GM21737 (cell line): ENCODE results near the gene CYP2W1.
"Not testable (repeated sequence)": the region's sequence is repeated elsewhere in the genome, so short reads cannot be mapped to it uniquely, and the experiment has no call there.

ENCODE experiments used
- ATAC-seq: cut with Tn5 transposase; IDR thresholded peaks from one replicate; pipeline ENCODE4 v1.9.1; 2021; ENCODE audit warnings: mild to moderate bottlenecking, moderate library complexity; ENCODE audit not compliant: unreplicated experiment

The CYP2W1 gene

GRCh38 chr7:996079-996872 lies 13.3 kb downstream of the CYP2W1 start:
- ATAC-seq, result no peak

- ATAC-seq, result no peak
Observed at GRCh38 chr7:997404-998395, 14.7 kb downstream of the CYP2W1 start.

- peak; percentile 4 for ATAC-seq
Observed at GRCh38 chr7:999149-999879, 16.3 kb downstream of the CYP2W1 start.

- ATAC-seq, result peak; percentile 55
Observed at GRCh38 chr7:999941-1000935, 17.3 kb downstream of the CYP2W1 start.

- not testable (repeated sequence) for ATAC-seq
Observed at GRCh38 chr7:1001069-1001770, 18.2 kb downstream of the CYP2W1 start.

GRCh38 chr7:1002026-1002425 lies 19.0 kb downstream of the CYP2W1 start:
- ATAC-seq, result not testable (repeated sequence)

DNA sequence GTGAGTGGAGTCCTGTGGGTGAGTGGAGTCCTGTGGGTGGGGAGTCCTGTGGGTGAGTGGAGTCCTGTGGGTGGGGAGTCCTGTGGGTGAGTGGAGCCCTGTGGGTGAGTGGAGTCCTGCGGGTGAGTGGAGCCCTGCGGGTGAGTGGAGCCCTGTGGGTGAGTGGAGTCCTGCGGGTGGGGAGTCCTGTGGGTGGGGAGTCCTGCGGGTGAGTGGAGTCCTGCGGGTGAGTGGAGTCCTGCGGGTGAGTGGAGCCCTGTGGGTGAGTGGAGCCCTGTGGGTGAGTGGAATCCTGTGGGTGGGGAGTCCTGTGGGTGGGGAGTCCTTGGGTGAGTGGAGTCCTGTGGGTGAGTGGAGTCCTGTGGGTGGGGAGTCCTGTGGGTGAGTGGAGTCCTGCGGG lies 19.5 kb downstream of the CYP2W1 start:
- ATAC-seq, result not testable (repeated sequence)

DNA sequence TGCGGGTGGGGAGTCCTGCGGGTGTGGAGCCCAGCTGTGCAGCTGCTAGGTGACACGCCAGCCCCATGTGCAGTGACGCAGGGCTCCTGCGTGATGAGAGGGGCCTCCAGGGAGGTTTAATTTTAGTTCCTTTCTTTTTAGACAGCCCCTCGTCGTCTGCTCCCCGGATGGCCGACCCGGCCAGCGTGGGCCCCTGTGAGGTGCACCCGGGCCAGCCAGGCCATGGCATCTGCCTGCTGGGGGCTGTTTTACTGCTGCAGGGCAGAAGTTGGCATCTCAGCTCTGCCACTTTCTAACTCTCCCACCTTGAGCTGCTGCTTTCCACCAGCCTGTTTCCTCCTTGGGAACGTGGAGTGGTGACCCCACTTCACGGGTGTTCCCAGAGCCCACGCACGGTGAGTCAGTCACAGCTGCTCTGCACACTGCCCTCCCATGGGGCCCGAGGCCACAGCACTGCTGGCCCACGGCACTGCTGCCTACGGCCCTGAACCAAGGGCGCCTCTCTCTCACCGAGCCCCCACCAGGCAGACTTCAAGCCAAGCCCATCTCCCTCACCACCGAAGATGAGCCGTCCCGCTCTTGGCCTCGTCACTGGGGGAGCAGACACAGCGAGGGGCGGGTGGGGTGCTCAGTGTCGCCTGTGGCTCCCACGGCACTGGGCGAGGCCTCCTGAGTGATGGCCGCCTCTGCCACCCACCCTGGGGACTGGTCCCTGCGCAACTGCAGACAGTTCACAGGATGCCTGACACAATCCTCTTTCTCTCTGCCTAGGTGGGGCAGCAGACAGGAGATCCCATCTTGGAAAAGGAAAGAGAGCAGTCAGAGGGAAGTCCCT lies 21.3 kb downstream of the CYP2W1 start:
- no peak for ATAC-seq

DNA sequence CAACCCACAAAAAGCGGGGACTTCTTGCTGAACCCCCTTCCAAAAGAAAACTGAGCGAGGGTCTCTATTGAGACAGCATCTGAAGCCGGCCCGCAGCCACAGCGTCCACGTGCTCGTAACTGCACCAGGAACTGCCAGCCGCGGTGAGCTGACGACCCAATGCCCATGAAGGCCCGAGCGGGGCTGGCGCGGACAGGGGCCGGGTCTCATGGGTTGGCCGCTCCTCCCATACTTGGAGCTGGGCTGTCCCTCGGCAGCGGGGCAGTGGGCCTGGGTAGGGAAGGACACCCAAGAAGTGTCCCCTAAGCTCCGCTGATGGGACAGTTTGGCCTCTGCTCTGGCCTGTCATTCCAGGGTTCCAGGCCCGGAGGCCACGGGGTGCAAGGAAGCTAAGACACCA lies 22.3 kb downstream of the CYP2W1 start:
- no peak for ATAC-seq

GRCh38 chr7:1007901-1008300 lies 24.9 kb downstream of the CYP2W1 start:
- no peak for ATAC-seq

- ATAC-seq, result no peak
Observed at GRCh38 chr7:1008733-1009363, 25.9 kb downstream of the CYP2W1 start.

DNA sequence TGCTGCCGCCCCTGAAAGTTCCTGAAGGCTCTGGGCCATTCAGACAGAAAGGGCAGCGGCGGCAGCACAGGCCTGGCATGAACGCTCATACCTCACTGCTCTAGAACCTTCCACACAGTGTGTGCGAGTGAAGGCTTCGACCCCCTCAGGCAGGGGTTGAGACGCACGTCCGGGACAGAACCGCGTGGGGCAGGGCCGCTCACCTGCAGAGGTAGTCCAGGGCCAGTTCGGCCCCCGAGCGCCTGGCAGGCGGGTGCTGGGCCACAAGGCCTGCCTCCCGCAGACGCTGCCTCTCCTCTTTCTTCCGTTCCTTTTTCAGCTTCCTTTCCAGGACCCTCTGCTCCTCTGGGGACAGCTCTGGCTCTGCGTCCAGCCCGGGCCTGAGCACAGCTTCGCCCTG lies 26.8 kb downstream of the CYP2W1 start:
- no peak for ATAC-seq

DNA sequence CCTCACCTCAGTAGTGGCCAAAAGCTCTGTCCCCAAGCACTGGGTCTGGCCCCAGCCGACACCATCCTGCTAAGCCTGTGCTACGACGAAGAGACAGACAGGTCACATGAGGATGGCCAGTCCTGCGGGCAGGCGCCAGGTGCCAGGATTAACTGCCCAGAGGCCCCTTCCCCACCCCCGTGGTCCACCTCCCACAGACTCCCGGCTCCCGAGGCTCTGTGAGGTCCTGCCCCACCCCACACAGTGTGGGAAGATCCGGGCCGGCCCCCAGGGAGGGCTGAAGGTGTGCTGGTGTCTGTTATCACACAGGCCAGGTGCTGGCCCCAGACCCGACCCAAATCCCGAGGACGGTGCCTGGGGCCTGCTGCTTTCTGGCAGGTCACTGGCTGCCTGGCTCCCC lies 27.2 kb downstream of the CYP2W1 start:
- no peak for ATAC-seq

DNA sequence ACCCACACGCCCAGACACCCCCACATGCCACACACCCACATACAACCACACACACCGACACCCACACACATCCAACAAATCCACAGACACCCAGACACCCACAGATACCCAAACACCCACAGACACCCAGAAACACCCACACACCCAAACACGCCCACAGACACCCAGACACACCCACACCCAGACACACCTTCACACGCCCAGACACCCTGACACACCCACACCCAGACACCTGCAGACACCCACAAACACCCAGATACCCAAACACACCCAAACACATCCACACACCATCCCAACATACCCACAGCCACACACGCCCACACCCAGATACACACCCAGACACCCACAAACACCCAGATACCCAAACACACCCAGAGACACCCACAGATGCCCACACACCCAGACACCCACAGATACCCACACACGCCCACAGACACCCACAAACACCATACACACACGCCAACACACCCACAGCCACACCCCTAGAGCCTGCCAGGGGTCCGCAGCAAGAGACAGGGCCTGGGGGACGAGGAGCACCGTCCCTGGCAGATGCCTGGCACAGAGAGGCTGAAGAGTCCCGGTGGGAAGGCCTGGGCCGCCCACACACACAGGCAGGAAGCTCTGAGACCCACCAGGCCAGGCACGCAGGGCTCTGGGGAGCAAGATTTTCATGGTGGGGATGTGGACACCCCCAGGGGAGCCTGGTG lies 28.5 kb downstream of the CYP2W1 start:
- ATAC-seq, result no peak

DNA sequence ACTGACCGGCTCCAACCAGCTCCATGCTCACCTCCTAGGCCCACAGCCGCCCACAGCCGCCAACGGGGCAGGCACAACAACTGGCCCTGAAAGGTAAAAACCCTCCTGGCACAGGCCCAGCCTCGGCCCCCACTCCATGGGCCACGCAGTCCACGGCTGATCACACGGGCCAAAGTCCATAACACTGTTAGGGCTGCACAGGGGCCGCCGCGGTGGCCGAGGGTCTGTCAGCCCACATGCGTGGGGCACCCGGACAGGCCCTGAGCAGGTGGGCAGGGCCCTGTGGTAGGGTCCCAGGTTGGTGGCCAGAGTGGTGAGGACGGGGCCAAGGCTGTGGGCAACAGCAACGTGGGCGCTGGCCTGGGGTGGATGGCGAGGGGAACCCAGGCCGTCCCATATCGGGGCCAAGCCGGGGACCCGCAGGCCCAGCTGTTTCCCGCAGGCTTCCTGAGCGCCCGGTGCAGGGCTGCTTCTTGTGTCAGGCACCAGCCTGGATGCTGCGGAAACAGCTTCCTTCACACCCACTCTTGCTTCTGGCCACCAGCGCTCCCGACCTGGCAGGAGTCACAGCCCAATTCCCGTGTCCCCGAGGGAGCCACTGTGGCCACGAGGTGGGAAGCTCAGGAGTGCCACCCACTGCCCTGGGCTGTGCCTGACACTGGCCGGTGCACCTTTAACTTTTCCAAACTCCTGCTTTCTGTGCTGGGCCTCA lies 29.2 kb downstream of the CYP2W1 start:
- no peak for ATAC-seq

DNA sequence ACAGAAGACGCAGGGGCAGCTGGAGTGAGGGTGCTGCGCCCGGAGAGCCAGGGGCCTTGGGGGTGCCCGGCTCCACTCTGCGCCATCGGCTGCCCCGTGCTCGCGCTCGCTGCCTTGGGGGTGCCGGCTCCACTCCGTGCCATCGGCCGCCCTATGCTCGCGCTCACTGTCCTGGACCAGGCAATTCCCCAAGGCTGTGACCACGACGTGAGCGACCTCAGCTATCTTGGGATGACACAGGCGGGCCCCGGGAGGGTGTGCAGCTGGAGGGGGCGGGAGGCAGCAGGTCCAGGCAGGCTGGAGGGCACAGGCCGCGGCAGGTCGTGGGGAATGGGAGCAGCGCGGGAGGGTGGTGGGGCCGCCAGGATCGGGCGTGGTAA lies 29.7 kb downstream of the CYP2W1 start:
- ATAC-seq, result no peak

DNA sequence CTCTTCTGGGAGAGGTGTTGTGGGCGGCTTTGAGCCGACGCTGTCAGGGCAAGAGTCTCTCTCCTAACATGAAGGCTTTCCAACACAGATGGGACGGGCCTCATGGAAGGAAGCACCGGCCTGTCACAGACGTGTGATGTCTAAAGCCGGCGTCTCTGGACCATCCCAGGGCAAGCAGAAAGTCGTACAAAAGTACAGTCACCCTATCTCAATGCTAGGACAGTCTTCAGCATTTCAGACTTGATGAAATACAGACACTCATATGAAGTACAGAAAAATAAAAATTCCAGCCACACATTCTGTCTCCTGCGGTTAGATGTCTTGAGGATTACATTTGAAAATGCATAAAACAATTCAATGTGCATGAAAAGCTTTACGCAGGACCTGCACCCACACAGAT lies 30.6 kb downstream of the CYP2W1 start:
- ATAC-seq, result no peak
